ENCODE data around the gene CALU.

Gene CALU

GRCh38 chr7:128732521-128733277, 6.5 kb upstream of the CALU start:
- no peak overlapping the region for H3K4me3 ChIP-seq
- no peaks in the 10 kb centered on the region for H3K9me3 ChIP-seq
- H3K36me3 ChIP-seq, result no peaks in the 10 kb centered on the region
- H3K27ac ChIP-seq, result no peak overlapping the region
- no peak for DNase-seq
- no peaks in the 10 kb centered on the region for H3K4me1 ChIP-seq
- intact Hi-C loops (cut with DNase I; ENCODE audit: low total_unique reads), result loop anchor here (10.0 kb wide), 2 partner anchors 132 to 258 kb away; partner anchors contain the start of genes ATP6V1F and METTL2B
- no peaks in the 10 kb centered on the region for H3K27me3 ChIP-seq
- no peak for TF ChIP-seq CTCF (IDR thresholded peaks at IDR 0.05)

GRCh38 chr7:128733278-128733645, 5.9 kb upstream of the CALU start:
- TF ChIP-seq CTCF (IDR thresholded peaks at IDR 0.05), result no peak
- no peak for DNase-seq
- Histone ChIP-seq H3K36me3 (no peaks in the 10 kb centered on the region), H3K4me3 (no peak overlapping the region), H3K27me3 (no peaks in the 10 kb centered on the region), H3K9me3 (no peaks in the 10 kb centered on the region), H3K4me1 (peaks cover 0 to 5% (median under 1%) of the 10 kb centered on the region in 4 donors), H3K27ac (no peak overlapping the region)
- intact Hi-C loops (cut with DNase I; ENCODE audit: low total_unique reads), result loop anchor here (10.0 kb wide), 2 partner anchors 132 to 258 kb away; partner anchors contain the start of genes ATP6V1F and METTL2B

- no peak for TF ChIP-seq CTCF (IDR thresholded peaks at IDR 0.05)
- Histone ChIP-seq H3K4me1 (peaks cover 0 to 8% (median 2%) of the 10 kb centered on the region in 4 donors), H3K4me3 (no peak overlapping the region), H3K9me3 (no peaks in the 10 kb centered on the region), H3K27ac (no peak overlapping the region), H3K36me3 (no peaks in the 10 kb centered on the region), H3K27me3 (no peaks in the 10 kb centered on the region)
- intact Hi-C loops (cut with DNase I; ENCODE audit: low total_unique reads), result loop anchor here (10.0 kb wide), 2 partner anchors 130 to 260 kb away; partner anchors contain the start of genes ATP6V1F and METTL2B
- DNase-seq, result no peak
Measured at GRCh38 chr7:128734890-128735289, 4.3 kb upstream of the CALU start.

- Histone ChIP-seq H3K27ac (no peak overlapping the region), H3K27me3 (no peaks in the 10 kb centered on the region), H3K36me3 (no peaks in the 10 kb centered on the region), H3K9me3 (no peaks in the 10 kb centered on the region), H3K4me1 (peaks cover 0 to 11% (median 3%) of the 10 kb centered on the region in 4 donors), H3K4me3 (no peak overlapping the region)
- no peak for DNase-seq
- intact Hi-C loops (cut with DNase I; ENCODE audit: low total_unique reads), result loop anchor here (10.0 kb wide), 2 partner anchors 129 to 261 kb away; partner anchors contain the start of genes ATP6V1F and METTL2B
- no peak for TF ChIP-seq CTCF (IDR thresholded peaks at IDR 0.05)
Measured at GRCh38 chr7:128735436-128735835, 3.7 kb upstream of the CALU start.

GRCh38 chr7:128737441-128737840, 1.7 kb upstream of the CALU start:
- H3K27me3 ChIP-seq, result no peaks in the 10 kb centered on the region
- no peak overlapping the region for H3K4me3 ChIP-seq
- H3K36me3 ChIP-seq, result no peaks in the 10 kb centered on the region
- H3K9me3 ChIP-seq, result no peaks in the 10 kb centered on the region
- no peak overlapping the region for H3K27ac ChIP-seq
- H3K4me1 ChIP-seq, result peaks cover 4 to 31% (median 14%) of the 10 kb centered on the region in 4 donors
- intact Hi-C loops (cut with DNase I; ENCODE audit: low total_unique reads), result loop anchor here (10.0 kb wide), 2 partner anchors 127 to 263 kb away; partner anchors contain the start of genes ATP6V1F and METTL2B
- no peak for DNase-seq
- no peak for TF ChIP-seq CTCF (IDR thresholded peaks at IDR 0.05)
